Type B pancreatic cell (in vitro differentiated cells): ENCODE data around the gene ABCB10. TPM values are rescaled to one million over a fixed set of nuclear protein-coding genes. Genes with fewer than 3 reads are reported as not detected.
A peak's percentile ranks its signal among the peaks of the same experiment; 100 is the strongest.
"Not testable (repeated sequence)": the region's sequence is repeated elsewhere in the genome, so short reads cannot be mapped to it uniquely, and the experiment has no call there.

ENCODE experiments used
- DNase-seq: peaks from one replicate; pipeline ENCODE4 v3.0.0; 2021; ENCODE audit warnings: mixed read lengths; ENCODE audit not compliant: unreplicated experiment; ENCODE audit errors: extremely low spot score
- H3K27ac Mint-ChIP-seq: 2 replicates; pipeline ENCODE4 v1.8.0; 2021; ENCODE audit warnings: mild to moderate bottlenecking, mixed read lengths
- H3K27me3 Mint-ChIP-seq: 2 replicates; pipeline ENCODE4 v1.8.0; 2021; ENCODE audit warnings: mixed read lengths
- H3K36me3 Mint-ChIP-seq: 2 replicates; pipeline ENCODE4 v1.8.0; 2021; ENCODE audit warnings: mixed read lengths
- H3K4me1 Mint-ChIP-seq: one replicate; pipeline ENCODE4 v1.8.0; 2021; ENCODE audit warnings: mixed read lengths; ENCODE audit not compliant: unreplicated experiment
- H3K4me3 Mint-ChIP-seq: 2 replicates; pipeline ENCODE4 v1.8.0; 2021; ENCODE audit warnings: mild to moderate bottlenecking, mixed read lengths
- H3K9me3 Mint-ChIP-seq: 2 replicates; pipeline ENCODE4 v1.8.0; 2021; ENCODE audit warnings: mixed read lengths
- CTCF ChIP-seq: fragments of 200-600 bp; sonication (generic); conservative IDR thresholded peaks from 2 replicates; pipeline ENCODE4 v1.5.0; 2021; ENCODE audit warnings: antibody characterized with exemption, mild to moderate bottlenecking
- total RNA-seq: library from RNA; stranded (reverse); gene quantifications from 2 replicates; pipeline ENCODE4 v1.2.1, GENCODE V29; 2021; ENCODE audit warnings: low replicate concordance

The ABCB10 gene
- total RNA-seq, 1 donor from 2014 or later, result 19.4 TPM

- H3K4me1 Mint-ChIP-seq, result no peaks in the 10 kb centered on the region
- DNase-seq, result no peak
- TF ChIP-seq CTCF, result no peak
- H3K27ac Mint-ChIP-seq, result no peak overlapping the region
- H3K27me3 Mint-ChIP-seq, result no peaks in the 10 kb centered on the region
- H3K36me3 Mint-ChIP-seq, result peaks cover 15% of the 10 kb centered on the region
- no peak overlapping the region for H3K4me3 Mint-ChIP-seq
- no peaks in the 10 kb centered on the region for H3K9me3 Mint-ChIP-seq
Measured at GRCh38 chr1:229523052-229523451, 35.5 kb downstream of the ABCB10 start.

GRCh38 chr1:229514578-229515275 lies 43.8 kb downstream of the ABCB10 start:
- H3K27ac Mint-ChIP-seq, result no peak overlapping the region
- H3K27me3 Mint-ChIP-seq, result no peaks in the 10 kb centered on the region
- no peak for DNase-seq
- no peaks in the 10 kb centered on the region for H3K9me3 Mint-ChIP-seq
- no peak overlapping the region for H3K4me3 Mint-ChIP-seq
- H3K4me1 Mint-ChIP-seq, result no peaks in the 10 kb centered on the region
- TF ChIP-seq CTCF, result peak; percentile 88
- no peaks in the 10 kb centered on the region for H3K36me3 Mint-ChIP-seq

GRCh38 chr1:229511625-229512024 lies 46.9 kb downstream of the ABCB10 start:
- not testable (repeated sequence) for H3K27me3 Mint-ChIP-seq, H3K9me3 Mint-ChIP-seq, DNase-seq, H3K4me3 Mint-ChIP-seq, H3K36me3 Mint-ChIP-seq, H3K27ac Mint-ChIP-seq
- peaks cover 11% of the 10 kb centered on the region for H3K4me1 Mint-ChIP-seq

GRCh38 chr1:229511201-229511600 lies 47.3 kb downstream of the ABCB10 start:
- H3K4me3 Mint-ChIP-seq, DNase-seq, H3K27ac Mint-ChIP-seq, H3K36me3 Mint-ChIP-seq, H3K27me3 Mint-ChIP-seq, H3K9me3 Mint-ChIP-seq: not testable (repeated sequence)
- H3K4me1 Mint-ChIP-seq, result peaks cover 11% of the 10 kb centered on the region

- H3K27me3 Mint-ChIP-seq, result no peaks in the 10 kb centered on the region
- no peak for TF ChIP-seq CTCF
- no peaks in the 10 kb centered on the region for H3K9me3 Mint-ChIP-seq
- H3K4me3 Mint-ChIP-seq, result peak overlapping the region; percentile 95
- no peak for DNase-seq
- no peaks in the 10 kb centered on the region for H3K36me3 Mint-ChIP-seq
- peak overlapping the region; percentile 99 for H3K27ac Mint-ChIP-seq
- H3K4me1 Mint-ChIP-seq, result peaks cover 11% of the 10 kb centered on the region
Measured at GRCh38 chr1:229509576-229509975, 48.9 kb downstream of the ABCB10 start.

GRCh38 chr1:229508823-229509337 lies 49.6 kb downstream of the ABCB10 start:
- TF ChIP-seq CTCF, result no peak
- H3K4me1 Mint-ChIP-seq, result peaks cover 11% of the 10 kb centered on the region
- peak overlapping the region; percentile 99 for H3K27ac Mint-ChIP-seq
- H3K4me3 Mint-ChIP-seq, result peak overlapping the region; percentile 95
- no peaks in the 10 kb centered on the region for H3K36me3 Mint-ChIP-seq
- H3K27me3 Mint-ChIP-seq, result no peaks in the 10 kb centered on the region
- DNase-seq, result no peak
- no peaks in the 10 kb centered on the region for H3K9me3 Mint-ChIP-seq
